Breast epithelium (tissue), 3 donors: Measurements from ENCODE around the gene TBRG4.

ENCODE experiments used
- CTCF ChIP-seq, 3 donors: fragments of 450-650 bp; IDR thresholded peaks; one replicate each; pipeline ENCODE4 v1.5.1; 2016 to 2017; ENCODE audit warnings: antibody characterized with exemption in 3 of 3, mild to moderate bottlenecking in 3 of 3, moderate library complexity in 3 of 3
- POLR2A ChIP-seq: fragments of 450-650 bp; IDR thresholded peaks from one replicate; pipeline ENCODE4 v1.6.1; 2016; ENCODE audit warnings: antibody characterized with exemption, mild to moderate bottlenecking, moderate library complexity

GRCh38 chr7:45101748-45102147 is 9.7 kb downstream of the TBRG4 start:
- TF ChIP-seq CTCF (IDR thresholded peaks at IDR 0.05) (no peak), POLR2A (no peak)
